22Rv1 (cell line): ENCODE measurements around the gene COL4A2.

Experiments used
- H3K27ac ChIP-seq: fragments of 450-650 bp; 2 replicates; pipeline ENCODE4 v1.5.1; 2017
- ZFX ChIP-seq: fragments of 450-650 bp; IDR thresholded peaks from 2 replicates; pipeline ENCODE4 v1.6.1; 2017; ENCODE audit warnings: antibody characterized with exemption, borderline replicate concordance
- TF ChIP-seq, protein P1 (sequence below): fragments of 450-650 bp; IDR thresholded peaks from 2 replicates; pipeline ENCODE4 v1.5.1; 2017; ENCODE audit warnings: mild to moderate bottlenecking

Gene COL4A2

GRCh38 chr13:110548891-110549794, 242.1 kb downstream of the COL4A2 start:
- TF ChIP-seq, protein P1, sequence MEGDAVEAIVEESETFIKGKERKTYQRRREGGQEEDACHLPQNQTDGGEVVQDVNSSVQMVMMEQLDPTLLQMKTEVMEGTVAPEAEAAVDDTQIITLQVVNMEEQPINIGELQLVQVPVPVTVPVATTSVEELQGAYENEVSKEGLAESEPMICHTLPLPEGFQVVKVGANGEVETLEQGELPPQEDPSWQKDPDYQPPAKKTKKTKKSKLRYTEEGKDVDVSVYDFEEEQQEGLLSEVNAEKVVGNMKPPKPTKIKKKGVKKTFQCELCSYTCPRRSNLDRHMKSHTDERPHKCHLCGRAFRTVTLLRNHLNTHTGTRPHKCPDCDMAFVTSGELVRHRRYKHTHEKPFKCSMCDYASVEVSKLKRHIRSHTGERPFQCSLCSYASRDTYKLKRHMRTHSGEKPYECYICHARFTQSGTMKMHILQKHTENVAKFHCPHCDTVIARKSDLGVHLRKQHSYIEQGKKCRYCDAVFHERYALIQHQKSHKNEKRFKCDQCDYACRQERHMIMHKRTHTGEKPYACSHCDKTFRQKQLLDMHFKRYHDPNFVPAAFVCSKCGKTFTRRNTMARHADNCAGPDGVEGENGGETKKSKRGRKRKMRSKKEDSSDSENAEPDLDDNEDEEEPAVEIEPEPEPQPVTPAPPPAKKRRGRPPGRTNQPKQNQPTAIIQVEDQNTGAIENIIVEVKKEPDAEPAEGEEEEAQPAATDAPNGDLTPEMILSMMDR = no peak
- TF ChIP-seq ZFX = no peak
- no peak overlapping the region for H3K27ac ChIP-seq

GRCh38 chr13:110549795-110550160, 242.7 kb downstream of the COL4A2 start:
- TF ChIP-seq, protein P1 = no peak

GRCh38 chr13:110551284-110551683, 244.2 kb downstream of the COL4A2 start:
- H3K27ac ChIP-seq = no peak overlapping the region
- TF ChIP-seq, protein P1 = no peak
- TF ChIP-seq ZFX = no peak

More at GRCh38 chr13:110549795-110550160, 242.7 kb downstream of the COL4A2 start:
- H3K27ac ChIP-seq = no peak overlapping the region

DNA sequence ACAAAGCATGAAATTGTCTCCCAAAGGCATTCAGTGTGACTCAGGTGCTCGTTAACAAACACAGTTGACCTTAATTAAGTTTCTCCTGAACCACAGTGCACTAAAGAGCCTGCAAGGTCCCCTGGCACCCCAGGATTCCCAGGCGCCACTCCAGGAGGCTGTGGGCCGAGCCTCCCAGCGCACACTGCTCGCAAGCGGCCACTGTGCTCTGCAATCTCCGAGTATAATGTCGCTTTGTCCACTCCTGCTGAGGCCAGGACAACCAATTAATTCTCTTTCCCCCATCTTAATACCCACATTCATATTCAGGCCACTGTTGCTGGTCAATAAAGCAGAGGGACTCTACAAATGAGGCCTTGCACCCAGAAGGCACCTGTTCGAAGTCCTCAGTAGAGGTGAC, 245.7 kb downstream of the COL4A2 start:
- no peak for TF ChIP-seq ZFX
- TF ChIP-seq, protein P1 = no peak
- H3K27ac ChIP-seq = no peak overlapping the region

GRCh38 chr13:110553417-110553816, 246.3 kb downstream of the COL4A2 start:
- H3K27ac ChIP-seq = no peak overlapping the region
- TF ChIP-seq ZFX = no peak
- TF ChIP-seq, protein P1 = no peak

GRCh38 chr13:110554227-110554836, 247.2 kb downstream of the COL4A2 start:
- no peak for TF ChIP-seq ZFX
- no peak overlapping the region for H3K27ac ChIP-seq

GRCh38 chr13:110554946-110555345, 247.9 kb downstream of the COL4A2 start:
- no peak overlapping the region for H3K27ac ChIP-seq
- TF ChIP-seq, protein P1 = no peak
- TF ChIP-seq ZFX = no peak
